Measurements from ENCODE around the gene FHAD1.

FHAD1 gene

GRCh38 chr1:15412175-15412800 lies 165.3 kb downstream of the FHAD1 start:
- H3K4me3 ChIP-seq (ENCODE audit: low read length): no peak overlapping the region
- H3K9ac ChIP-seq (ENCODE audit: low read length): no peak overlapping the region
- no peaks in the 10 kb centered on the region for H3K9me2 ChIP-seq (replicated peaks; ENCODE audit: insufficient read depth, low read length)
- TF ChIP-seq EZH2phosphoT487 (IDR thresholded peaks at IDR 0.05; ENCODE audit: low read length) (no peak), EZH2 (optimal IDR thresholded peaks at IDR 0.05; ENCODE audit: low read depth, low read length) (no peak), CTCF (IDR thresholded peaks at IDR 0.05; ENCODE audit: low read length) (no peak)
- H3K27me3 ChIP-seq (replicated peaks; ENCODE audit: insufficient read depth, low read length): peaks cover 17% of the 10 kb centered on the region
- DNase-seq: no peak
- H3K27ac ChIP-seq (ENCODE audit: low read length): no peak overlapping the region
- H3K36me3 ChIP-seq (replicated peaks; ENCODE audit: insufficient read depth, low read length): no peaks in the 10 kb centered on the region
- no peak overlapping the region for H3K4me2 ChIP-seq (ENCODE audit: low read depth, low read length)
- H3K79me2 ChIP-seq (ENCODE audit: low read length): peaks cover 29% of the 10 kb centered on the region
- H2AFZ ChIP-seq (ENCODE audit: low read length): no peak overlapping the region
- no peaks in the 10 kb centered on the region for H3K4me1 ChIP-seq (ENCODE audit: low read length)
- H3F3A ChIP-seq (ENCODE audit: insufficient read depth, low read length): no peaks in the 10 kb centered on the region
- H4K20me1 ChIP-seq (ENCODE audit: insufficient read depth, low read length): no peaks in the 10 kb centered on the region
- no peaks in the 10 kb centered on the region for H3K9me3 ChIP-seq (replicated peaks; ENCODE audit: insufficient read depth, low read length)

GRCh38 chr1:15412843-15413242 lies 165.8 kb downstream of the FHAD1 start:
- DNase-seq: no peak
- TF ChIP-seq EZH2 (optimal IDR thresholded peaks at IDR 0.05; ENCODE audit: low read depth, low read length): no peak
- no peak for TF ChIP-seq CTCF (IDR thresholded peaks at IDR 0.05; ENCODE audit: low read length)
- no peak for TF ChIP-seq EZH2phosphoT487 (IDR thresholded peaks at IDR 0.05; ENCODE audit: low read length)
- Histone ChIP-seq H3K36me3 (replicated peaks; ENCODE audit: insufficient read depth, low read length) (no peaks in the 10 kb centered on the region), H3K4me2 (ENCODE audit: low read depth, low read length) (no peak overlapping the region), H3K27me3 (replicated peaks; ENCODE audit: insufficient read depth, low read length) (peaks cover 12% of the 10 kb centered on the region), H3K9me2 (replicated peaks; ENCODE audit: insufficient read depth, low read length) (no peaks in the 10 kb centered on the region), H3K4me3 (ENCODE audit: low read length) (no peak overlapping the region), H4K20me1 (ENCODE audit: insufficient read depth, low read length) (no peaks in the 10 kb centered on the region), H3K27ac (ENCODE audit: low read length) (no peak overlapping the region), H3K4me1 (ENCODE audit: low read length) (no peaks in the 10 kb centered on the region), H3K9ac (ENCODE audit: low read length) (no peak overlapping the region), H3K79me2 (ENCODE audit: low read length) (peaks cover 33% of the 10 kb centered on the region), H2AFZ (ENCODE audit: low read length) (no peak overlapping the region), H3K9me3 (replicated peaks; ENCODE audit: insufficient read depth, low read length) (no peaks in the 10 kb centered on the region), H3F3A (ENCODE audit: insufficient read depth, low read length) (no peaks in the 10 kb centered on the region)

GRCh38 chr1:15413563-15414444 lies 166.8 kb downstream of the FHAD1 start:
- no peaks in the 10 kb centered on the region for H3K36me3 ChIP-seq (replicated peaks; ENCODE audit: insufficient read depth, low read length)
- H3K4me3 ChIP-seq (ENCODE audit: low read length): no peak overlapping the region
- H3K4me2 ChIP-seq (ENCODE audit: low read depth, low read length): no peak overlapping the region
- no peaks in the 10 kb centered on the region for H3K4me1 ChIP-seq (ENCODE audit: low read length)
- H3F3A ChIP-seq (ENCODE audit: insufficient read depth, low read length): no peaks in the 10 kb centered on the region
- H3K9me2 ChIP-seq (replicated peaks; ENCODE audit: insufficient read depth, low read length): no peaks in the 10 kb centered on the region
- H3K27ac ChIP-seq (ENCODE audit: low read length): no peak overlapping the region
- DNase-seq: no peak
- no peaks in the 10 kb centered on the region for H3K9me3 ChIP-seq (replicated peaks; ENCODE audit: insufficient read depth, low read length)
- H3K27me3 ChIP-seq (replicated peaks; ENCODE audit: insufficient read depth, low read length): peaks cover 4% of the 10 kb centered on the region; the same call in 1 of the 2 replicates
- H3K79me2 ChIP-seq (ENCODE audit: low read length): peaks cover 33% of the 10 kb centered on the region
- no peak for TF ChIP-seq EZH2phosphoT487 (IDR thresholded peaks at IDR 0.05; ENCODE audit: low read length)
- no peak for TF ChIP-seq EZH2 (optimal IDR thresholded peaks at IDR 0.05; ENCODE audit: low read depth, low read length)
- TF ChIP-seq CTCF (IDR thresholded peaks at IDR 0.05; ENCODE audit: low read length): no peak
- H2AFZ ChIP-seq (ENCODE audit: low read length): no peak overlapping the region
- H4K20me1 ChIP-seq (ENCODE audit: insufficient read depth, low read length): no peaks in the 10 kb centered on the region
- H3K9ac ChIP-seq (ENCODE audit: low read length): no peak overlapping the region

Data from MM.1S (cell line).